HG02798 (cell line): ENCODE results near the gene RECQL.

ENCODE experiments used
- ATAC-seq: cut with Tn5 transposase; IDR thresholded peaks from one replicate; pipeline ENCODE4 v1.9.1; 2021; ENCODE audit warnings: mild to moderate bottlenecking; ENCODE audit not compliant: unreplicated experiment, poor library complexity

RECQL gene, protein sequence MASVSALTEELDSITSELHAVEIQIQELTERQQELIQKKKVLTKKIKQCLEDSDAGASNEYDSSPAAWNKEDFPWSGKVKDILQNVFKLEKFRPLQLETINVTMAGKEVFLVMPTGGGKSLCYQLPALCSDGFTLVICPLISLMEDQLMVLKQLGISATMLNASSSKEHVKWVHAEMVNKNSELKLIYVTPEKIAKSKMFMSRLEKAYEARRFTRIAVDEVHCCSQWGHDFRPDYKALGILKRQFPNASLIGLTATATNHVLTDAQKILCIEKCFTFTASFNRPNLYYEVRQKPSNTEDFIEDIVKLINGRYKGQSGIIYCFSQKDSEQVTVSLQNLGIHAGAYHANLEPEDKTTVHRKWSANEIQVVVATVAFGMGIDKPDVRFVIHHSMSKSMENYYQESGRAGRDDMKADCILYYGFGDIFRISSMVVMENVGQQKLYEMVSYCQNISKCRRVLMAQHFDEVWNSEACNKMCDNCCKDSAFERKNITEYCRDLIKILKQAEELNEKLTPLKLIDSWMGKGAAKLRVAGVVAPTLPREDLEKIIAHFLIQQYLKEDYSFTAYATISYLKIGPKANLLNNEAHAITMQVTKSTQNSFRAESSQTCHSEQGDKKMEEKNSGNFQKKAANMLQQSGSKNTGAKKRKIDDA

DNA sequence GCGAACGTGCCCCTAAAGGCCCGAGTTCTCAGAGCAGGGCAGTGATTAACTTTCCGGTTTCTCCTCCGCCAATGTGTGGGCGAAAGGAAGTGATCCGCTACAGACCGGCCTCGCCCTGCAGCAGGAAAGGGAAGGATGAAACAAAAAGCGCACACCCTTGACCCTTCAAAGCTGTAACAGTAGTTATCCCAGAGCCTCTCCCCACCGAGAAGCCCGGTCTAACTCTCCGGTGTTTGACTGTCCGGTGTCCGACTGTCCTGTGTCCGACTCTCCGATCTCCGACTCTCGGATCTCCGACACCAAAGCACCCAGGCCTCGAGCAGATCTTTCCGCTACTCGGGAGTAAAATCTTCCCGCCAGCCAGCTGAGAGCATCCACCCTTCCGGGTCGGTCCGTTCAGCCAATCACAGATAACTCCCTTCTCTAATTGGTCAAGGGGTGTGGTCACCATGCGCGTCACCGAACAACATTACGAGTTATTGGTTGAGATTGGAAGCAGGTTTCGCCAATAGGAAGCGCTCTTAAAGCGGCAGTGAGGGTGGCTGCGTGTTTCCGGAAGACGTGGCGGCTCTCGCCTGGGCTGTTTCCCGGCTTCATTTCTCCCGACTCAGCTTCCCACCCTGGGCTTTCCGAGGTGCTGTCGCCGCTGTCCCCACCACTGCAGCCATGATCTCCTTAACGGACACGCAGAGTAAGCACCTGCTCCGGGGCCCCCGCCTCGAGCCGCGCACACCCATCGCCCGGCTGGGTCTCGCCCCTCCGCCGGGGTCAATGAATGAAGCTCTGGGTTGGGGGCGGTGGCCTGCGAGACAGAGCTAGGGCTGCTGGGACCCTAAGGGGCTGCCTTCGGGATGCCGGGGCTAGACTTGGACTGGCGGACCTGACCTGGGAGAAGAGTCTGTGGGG, at the start of gene RECQL, which contains the start of gene GOLT1B:
RECQL (minus strand) TSS at position 378 of the 906 bp plus-strand sequence. CDS start 2,065 bp downstream, outside the sequence.
GOLT1B (plus strand) TSS at position 532 of the 906 bp plus-strand sequence; CDS start at position 667, 135 bp downstream.
- peak; percentile 99 for ATAC-seq

DNA sequence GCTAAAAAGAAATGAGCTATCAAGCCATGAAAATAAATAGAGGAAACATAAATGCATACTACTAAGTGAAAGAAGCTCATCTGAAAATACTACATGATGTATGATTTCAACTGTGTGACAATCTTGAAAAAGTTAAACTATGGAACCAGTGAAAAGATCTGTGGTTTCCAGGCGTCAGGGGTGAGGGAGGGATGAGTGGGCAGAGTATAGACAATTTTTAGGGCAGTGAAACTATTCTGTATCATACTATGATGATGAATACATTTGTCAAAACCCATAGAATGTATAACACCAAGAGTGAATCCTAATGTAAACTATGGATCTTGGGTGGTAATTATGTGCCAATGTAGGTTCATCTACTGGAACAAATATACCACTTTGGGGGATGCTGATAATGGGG, 46.0 kb upstream of the RECQL start:
- no peak for ATAC-seq

DNA sequence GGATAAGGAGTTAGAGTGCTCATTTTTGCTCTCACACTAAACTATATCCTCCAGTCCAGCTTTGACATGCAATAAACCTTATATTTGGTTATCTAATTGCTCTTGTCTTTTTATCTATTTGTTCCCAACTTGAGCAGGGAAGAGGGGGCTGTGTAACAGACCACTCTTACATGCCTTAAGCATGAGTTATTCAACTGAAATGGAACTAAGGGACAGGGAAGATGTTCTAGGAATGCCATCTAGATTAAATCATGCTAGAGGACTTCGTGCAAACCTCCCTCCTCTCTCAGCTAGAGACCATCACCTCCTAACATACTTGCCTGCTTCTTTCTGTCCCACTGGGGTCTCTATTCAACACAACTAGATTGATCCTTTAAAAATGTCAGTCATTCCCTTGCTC, 45.3 kb upstream of the RECQL start:
- ATAC-seq: no peak

DNA sequence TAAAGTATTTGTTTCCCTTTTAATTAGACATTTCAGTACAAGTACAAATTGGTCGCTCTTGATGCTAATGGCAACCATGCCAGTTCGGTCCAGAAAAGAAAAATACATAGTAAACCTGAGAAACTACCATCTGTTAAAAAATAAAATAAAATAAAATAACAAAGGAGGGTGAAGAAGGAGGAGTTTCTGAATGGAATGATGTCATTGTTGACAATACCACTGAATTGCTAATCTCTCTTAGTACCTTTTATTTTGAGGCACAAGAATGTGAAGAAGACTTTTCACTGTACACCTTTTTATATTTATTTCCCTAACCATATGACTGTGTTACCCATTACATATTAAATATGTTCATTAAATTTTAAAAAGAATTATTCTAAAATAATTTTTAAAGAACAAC, 44.1 kb upstream of the RECQL start:
- ATAC-seq: no peak

DNA sequence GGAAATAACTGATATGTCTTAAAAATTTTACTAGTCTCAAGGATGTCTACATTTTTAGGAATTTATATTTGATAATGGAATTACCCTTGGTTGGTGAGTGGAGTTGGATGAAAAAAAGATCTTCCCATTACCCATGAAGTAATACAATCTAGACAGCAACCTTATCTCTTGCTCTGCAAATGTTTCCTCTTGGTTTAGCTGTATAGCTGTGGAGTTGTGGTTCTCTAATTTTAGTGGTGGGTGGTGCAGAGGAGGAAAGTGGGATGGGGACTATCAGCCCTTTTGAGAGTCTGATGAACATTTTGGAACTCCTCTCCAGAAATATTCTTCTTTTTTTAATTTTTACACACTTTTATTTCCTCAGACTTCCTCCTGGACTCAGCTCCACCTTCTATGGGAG, 41.7 kb upstream of the RECQL start:
- ATAC-seq: no peak

DNA sequence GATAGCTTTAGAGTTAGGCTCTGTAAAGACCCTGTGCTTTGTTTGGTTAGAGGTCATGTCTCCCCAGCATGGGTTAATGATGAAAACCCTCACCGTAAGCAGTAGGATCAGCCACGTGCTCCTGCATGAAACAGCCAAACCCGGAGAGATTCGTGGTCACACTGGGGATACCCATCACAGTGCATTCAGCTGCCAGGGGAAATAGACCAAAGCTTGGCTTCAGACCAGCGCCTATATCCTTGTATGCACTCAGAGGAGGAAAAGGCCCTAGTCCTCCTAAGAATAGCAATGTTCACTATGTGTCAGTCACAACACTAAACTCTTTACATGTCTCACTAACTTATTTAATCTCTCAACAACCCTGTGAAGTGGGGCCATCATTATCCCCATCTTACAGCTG, 41.0 kb upstream of the RECQL start:
- no peak for ATAC-seq

DNA sequence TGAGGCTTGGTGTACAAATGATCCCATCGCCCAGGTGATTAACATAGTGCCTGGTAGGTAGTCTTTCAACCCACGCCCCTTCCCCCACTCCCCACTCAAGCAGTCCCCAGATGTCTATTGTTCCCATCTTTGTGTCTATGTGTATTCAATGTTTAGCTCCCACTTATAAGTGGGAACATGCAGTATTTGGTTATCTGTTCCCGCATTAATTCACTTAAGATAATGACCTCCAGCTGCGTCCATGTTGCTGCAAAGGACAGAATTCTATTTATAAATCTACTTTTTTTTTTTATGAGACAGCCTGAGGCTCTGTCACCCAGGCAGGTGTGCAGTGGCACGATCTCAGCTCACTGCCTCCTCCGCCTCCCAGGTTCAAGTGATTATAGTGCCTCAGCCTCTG, 40.3 kb upstream of the RECQL start:
- no peak for ATAC-seq

DNA sequence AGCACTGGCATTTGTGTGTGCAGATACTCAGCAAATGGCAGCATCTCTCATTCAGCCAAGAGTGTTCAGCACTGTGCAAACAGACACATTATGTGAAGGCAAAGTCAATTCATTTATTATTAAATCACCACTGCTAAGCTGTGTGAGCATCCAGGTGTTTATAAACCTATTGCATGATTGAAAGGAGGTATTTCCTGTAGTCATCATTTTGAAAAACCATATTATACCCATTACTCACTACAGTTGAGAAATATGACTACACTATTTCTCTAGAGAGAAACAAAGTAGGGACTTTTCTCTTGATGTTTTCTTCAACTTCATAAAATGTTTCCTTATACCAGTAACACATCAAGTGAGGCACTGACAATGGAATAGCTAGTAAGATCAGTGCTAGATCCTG, 38.4 kb upstream of the RECQL start:
- no peak for ATAC-seq

DNA sequence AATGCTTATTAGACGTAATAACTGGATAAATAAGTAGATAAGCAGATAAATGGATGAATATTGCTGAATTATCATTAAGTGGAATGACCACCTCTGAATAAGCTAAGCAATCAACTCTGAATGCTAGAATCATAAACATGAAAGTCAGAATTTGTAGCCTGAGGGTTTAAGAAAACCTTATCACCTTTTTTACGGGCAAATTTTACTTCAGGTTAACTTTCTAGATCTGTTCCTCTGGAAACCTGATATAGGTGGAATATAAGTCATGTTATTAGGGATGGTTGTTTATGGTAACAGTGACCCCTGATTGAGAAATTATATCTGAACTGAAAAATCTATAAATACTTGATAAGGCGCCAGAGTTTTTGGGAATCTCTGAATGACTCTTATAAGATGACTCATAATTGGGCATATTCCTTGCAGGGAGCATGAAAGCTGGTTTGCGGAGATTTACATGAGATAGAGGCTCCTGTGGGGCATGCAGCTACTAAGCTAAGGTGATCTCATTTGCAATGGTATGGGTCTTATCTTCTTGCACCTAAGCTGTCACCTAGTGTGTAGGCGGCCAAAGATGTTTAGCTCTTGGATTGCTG, 36.7 kb upstream of the RECQL start:
- ATAC-seq: no peak

DNA sequence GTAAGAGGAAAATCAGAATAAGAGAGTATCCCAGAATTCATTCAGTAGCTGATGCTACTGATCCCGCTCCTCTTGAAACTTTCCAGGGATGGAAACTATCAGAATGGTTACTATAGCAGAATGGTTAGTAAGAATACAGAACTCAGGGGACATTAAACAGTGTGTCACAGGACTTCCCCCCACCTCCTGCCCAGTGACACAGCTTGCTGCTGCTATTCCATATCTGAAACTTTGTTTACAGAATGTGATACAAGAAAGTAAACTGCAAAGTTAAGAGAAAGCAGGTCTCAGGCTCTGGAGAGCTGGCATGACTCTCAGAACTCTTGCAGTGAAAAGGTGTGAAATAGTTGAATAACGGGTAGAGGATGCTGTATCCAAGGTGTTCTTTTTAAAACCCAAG, 28.0 kb upstream of the RECQL start:
- no peak for ATAC-seq

DNA sequence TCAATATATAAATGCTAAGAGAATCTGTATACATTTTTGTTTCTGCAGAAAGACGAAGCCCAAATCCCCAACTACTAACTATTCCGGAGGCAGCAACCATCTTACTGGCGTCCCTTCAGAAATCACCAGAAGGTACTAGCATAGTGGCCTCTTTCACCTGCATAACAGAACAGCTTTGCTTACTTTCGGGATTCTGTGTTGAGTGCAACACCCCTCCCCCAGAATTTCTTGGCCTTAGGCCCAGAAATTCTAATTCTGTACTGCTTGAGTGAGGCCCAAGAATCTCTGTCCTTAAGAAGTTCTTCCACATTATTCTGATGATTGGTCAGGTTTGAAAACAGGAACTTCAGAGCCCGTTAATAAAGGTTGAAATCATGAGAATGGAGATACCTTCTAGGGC, 27.5 kb upstream of the RECQL start:
- no peak for ATAC-seq

DNA sequence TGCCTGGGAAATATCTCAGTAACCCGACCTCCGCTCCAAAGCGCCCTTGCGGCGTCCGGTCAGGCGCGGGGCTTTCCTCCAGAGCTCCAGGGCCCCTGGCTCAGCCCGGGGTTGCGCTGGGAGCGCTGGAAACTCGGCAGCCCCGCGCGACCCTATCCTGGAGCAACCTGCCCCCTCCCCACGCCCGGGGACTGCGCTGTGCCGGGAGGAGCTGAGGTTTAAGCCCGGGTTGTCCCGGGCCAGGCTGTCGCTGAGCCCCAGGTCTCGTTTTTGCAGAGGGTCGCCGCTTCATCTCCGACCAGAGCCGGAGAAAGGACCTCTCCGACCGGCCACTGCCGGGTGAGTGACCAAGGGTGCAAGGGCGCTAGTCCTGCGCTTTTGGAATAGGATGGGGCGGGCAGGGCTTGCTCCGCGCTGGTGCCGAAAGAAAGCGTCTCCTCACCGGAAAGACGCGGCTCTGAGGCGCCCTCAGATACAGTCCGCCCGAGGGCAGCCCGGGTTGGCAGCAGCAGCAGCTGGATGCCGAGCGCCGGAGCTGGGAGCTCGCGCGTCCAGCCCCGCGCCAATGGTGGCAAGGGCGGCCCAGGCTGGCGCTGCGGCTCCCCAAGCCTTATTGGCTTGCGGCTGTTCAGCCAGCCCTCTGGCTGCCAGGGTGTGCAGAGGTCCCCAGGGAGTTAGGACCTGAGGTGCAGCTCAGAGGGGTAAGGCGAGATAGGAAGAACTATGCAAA, 26.2 kb upstream of the RECQL start:
- peak; percentile 96 for ATAC-seq

DNA sequence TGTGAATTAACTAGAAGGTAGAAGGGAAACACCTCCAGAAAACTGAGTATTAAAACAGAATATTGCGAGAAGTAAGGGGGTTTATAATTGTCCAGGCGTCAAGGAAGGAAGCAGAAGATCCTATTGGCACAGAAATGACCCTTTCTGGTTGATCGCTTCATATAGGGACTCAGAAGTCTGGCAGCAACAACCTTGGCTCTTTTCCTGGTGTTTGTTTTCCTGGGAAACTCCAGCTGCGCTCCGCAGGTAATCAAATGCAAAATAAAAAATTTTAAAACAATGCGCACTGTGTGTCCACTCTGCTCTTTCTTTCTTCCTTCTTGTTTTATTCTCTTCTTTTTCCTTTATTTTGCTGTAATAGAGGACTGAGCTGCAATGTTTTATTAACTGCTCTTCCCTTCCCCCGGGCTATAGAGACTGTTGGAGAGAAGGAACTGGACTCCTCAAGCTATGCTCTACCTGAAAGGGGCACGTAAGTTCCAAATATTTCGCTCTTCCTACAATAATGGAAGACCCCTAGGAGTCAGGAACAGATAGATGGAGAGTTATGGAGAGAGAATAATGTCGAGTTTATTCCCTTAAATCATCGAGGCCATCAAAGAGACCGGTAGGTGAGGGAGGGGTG, 25.4 kb upstream of the RECQL start:
- no peak for ATAC-seq

DNA sequence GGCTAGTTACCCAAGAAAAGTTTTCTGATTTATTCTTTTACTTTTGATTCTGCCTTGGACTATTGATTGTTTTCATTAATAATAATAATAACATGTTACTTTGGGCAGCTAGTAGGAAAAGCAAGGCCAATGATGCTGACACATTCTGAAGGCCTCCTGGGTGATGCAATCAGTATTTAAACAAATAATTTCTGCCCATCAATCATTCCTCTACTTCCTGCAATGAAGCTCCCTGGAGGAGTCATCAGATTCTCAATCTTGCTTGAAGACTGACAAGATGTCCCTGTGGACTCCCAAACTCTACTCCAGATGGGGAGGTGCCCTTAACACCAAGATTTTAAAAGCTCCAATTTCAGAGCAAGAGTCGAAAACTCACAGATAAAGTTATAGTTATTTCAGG, 24.6 kb upstream of the RECQL start, which contains the start of gene SPX:
SPX (plus strand) TSS at position 244 of the 400 bp plus-strand sequence. CDS start 177 bp downstream, outside the sequence.
- no peak for ATAC-seq

DNA sequence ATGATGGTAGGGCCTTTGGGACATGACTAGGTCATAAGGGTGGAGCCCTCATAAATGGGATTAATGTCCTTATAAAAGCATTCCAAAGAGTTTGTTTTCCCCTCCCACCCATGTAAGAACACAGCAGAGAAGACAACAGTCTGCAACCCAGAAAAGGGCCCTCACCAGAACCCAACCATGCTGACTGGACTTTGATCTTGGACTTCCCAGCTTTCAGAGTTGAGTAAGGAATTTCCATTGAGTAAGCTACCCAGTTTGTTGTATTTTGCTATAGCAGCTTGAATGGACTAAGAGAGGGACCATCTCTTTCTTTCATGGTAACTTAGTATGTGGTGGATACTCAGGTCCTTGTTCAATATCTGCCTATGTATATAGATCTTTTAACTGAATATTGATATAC, 21.7 kb upstream of the RECQL start:
- no peak for ATAC-seq

DNA sequence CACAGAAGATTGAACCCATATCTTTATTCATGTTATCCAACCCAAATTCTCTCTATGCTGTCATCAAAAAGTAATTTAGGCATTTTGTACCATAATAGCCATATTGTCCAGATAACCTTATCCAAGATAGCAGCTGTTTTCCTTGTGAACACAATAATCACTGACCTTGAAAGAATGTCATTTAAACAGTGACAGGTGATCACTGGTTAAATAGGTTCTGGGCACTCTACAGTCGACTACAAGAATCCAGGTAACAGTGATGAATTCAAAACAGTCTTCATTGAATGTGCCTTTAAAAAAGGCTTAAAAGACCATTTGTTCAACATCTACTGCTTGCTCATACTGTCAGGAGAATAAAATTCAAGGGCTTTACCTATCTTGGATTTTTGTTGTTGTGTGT, 20.1 kb upstream of the RECQL start:
- ATAC-seq: no peak

DNA sequence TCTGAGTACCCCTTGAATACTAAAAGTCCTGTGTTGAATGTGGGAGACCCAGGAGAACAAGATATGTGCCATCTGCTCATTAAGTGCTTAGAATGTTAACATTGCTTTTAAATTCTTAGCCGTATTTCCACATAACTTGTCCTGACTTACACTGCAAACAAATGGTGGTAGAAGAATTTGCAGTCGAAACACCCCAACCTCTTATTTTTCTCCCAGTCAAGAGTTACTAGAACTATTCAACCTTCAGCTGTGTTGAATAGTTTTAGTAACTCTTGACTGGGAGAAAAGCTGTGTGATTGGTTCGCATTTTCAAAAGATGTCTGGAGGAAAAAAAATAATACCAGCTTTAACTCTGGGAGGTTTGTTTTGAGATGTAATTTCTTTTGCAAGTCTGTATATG, 17.0 kb upstream of the RECQL start:
- no peak for ATAC-seq

DNA sequence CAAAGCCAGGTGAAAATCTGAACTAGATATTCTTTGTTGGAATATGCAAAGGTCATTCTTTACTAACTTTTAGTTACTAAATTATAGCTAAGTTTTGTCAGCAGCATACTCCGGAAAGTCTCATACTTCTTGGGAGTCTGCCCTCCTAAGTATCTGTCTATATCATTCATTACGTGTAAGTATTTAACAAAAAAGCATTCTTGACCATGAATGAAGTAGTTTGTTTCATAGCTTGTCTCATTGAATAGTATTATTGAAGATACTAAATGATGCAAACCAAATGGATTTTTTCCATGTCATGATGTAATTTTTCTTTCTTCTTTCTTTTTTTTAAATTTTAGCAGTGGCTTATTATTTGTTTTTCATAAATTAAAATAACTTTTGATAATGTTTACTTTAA, 14.8 kb upstream of the RECQL start:
- no peak for ATAC-seq

DNA sequence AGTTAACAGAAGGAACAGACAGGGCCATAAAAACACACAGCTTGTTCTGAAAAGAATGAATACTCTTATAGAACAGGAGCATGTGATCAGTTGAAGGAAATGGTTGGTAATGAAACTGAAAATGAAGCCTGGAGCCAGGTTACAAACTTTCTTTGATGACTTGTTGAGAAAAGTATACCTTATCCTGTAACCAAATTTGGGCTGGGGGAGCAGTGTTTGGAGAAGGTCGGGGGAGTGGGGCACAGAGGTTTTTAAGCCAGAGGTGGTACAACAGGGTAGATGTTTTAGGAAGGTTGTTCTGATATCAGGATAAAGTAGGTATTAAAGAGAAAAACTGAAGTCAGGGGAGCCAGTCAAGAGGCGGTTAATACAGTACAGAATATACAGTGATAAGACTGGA, 8.3 kb upstream of the RECQL start:
- peak; percentile 93 for ATAC-seq
